DOHH2 (cell line): ENCODE data around the gene FNDC5.

Source experiments
- H3F3A ChIP-seq: fragments of 200-600 bp; sonication (generic), shearing (Covaris generic); 2 replicates; pipeline ENCODE4 v1.6.0; 2016; ENCODE audit warnings: antibody characterized with exemption, mild to moderate bottlenecking; ENCODE audit not compliant: control insufficient read depth, insufficient read depth
- H3K27ac ChIP-seq: fragments of 200-600 bp; sonication (generic); 2 replicates; pipeline ENCODE4 v1.5.1; 2014; ENCODE audit warnings: low read depth, mild to moderate bottlenecking, low read length, moderate library complexity
- H3K27me3 ChIP-seq: fragments of 200-600 bp; sonication (generic); 2 replicates; pipeline ENCODE4 v1.6.1; 2014; ENCODE audit warnings: mild to moderate bottlenecking, low read length, mixed read lengths; ENCODE audit not compliant: control insufficient read depth
- H3K36me3 ChIP-seq: fragments of 200-600 bp; sonication (generic); 2 replicates; pipeline ENCODE4 v1.6.1; 2014; ENCODE audit warnings: mild to moderate bottlenecking, low read length, moderate library complexity, mixed read lengths; ENCODE audit not compliant: control insufficient read depth
- H3K4me1 ChIP-seq: fragments of 200-600 bp; sonication (generic); 2 replicates; pipeline ENCODE4 v1.6.1; 2014; ENCODE audit warnings: mild to moderate bottlenecking, low read length, mixed read lengths; ENCODE audit not compliant: control insufficient read depth
- H3K4me2 ChIP-seq: fragments of 200-600 bp; sonication (generic); 2 replicates; pipeline ENCODE4 v1.6.0; 2014; ENCODE audit warnings: mild to moderate bottlenecking, low read length, moderate library complexity
- H3K4me3 ChIP-seq: fragments of 200-600 bp; sonication (generic); 2 replicates; pipeline ENCODE4 v1.5.1; 2014; ENCODE audit warnings: mild to moderate bottlenecking, low read length, mixed read lengths
- H3K79me2 ChIP-seq: fragments of 200-600 bp; sonication (generic); 2 replicates; pipeline ENCODE4 v1.6.1; 2014; ENCODE audit warnings: mild to moderate bottlenecking, low read length, mixed read lengths; ENCODE audit not compliant: control insufficient read depth
- H3K9me2 ChIP-seq: fragments of 200-600 bp; sonication (generic); replicated peaks from 2 replicates; pipeline ENCODE4 v1.6.1; 2014; ENCODE audit warnings: mild to moderate bottlenecking, low read length, mixed read lengths; ENCODE audit not compliant: control insufficient read depth
- H3K9me3 ChIP-seq: fragments of 200-600 bp; sonication (generic); 2 replicates; pipeline ENCODE4 v1.6.1; 2014; ENCODE audit warnings: antibody characterized with exemption, low read length, mixed read lengths; ENCODE audit not compliant: control insufficient read depth, insufficient read depth
- H4K20me1 ChIP-seq: fragments of 200-600 bp; sonication (generic); 2 replicates; pipeline ENCODE4 v1.6.0; 2014; ENCODE audit warnings: low read depth, mild to moderate bottlenecking, antibody characterized with exemption, low read length, moderate library complexity; ENCODE audit not compliant: control insufficient read depth, insufficient read depth
- CTCF ChIP-seq: fragments of 200-600 bp; sonication (generic); IDR thresholded peaks from one replicate; pipeline ENCODE4 v1.5.1; 2014; ENCODE audit warnings: antibody characterized with exemption, mild to moderate bottlenecking, low read depth, low read length; ENCODE audit not compliant: poor library complexity, severe bottlenecking
- EZH2phosphoT487 ChIP-seq: fragments of 200-600 bp; sonication (generic); IDR thresholded peaks from 2 replicates; pipeline ENCODE4 v1.6.1; 2017; ENCODE audit warnings: borderline replicate concordance, mild to moderate bottlenecking, antibody characterized with exemption, low read length, moderate library complexity, mixed read lengths

Gene FNDC5

DNA sequence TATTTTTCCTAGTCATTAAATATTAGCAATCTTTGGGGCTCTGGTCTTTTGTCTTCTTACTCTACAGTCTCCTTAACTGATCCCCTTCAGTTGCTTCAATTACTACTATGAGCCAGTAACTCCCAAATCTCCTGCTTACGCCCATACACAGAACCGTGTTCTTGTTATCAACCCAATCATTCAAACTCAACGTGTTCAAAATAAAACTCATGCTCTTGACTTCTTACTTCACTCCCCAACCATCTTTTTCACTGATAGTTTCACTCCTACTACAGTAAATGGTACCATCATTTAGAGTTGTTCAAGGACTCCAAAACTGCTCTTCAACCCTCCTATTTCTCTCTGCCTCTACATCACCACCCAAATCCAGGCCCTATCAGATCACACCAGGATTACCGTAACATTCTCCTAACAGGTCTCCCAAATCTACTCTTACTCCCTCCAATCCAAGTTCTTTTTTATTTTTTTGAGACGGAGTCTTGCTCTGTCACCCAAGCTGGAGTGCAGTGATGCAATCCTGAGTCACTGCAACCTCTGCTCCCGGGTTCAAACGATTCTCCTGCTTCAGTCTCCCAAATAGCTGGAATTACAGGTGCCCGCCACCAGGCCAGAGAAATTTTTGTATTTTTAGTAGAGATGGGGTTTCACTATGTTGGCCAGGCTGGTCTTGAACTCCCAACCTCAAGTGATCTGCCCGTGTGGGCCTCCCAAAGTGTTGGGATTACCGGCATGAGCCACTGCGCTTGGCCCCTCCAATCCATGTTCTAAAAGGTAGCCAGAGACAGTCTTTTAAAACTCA is 56.6 kb downstream of the FNDC5 start:
- Histone ChIP-seq H3F3A (peaks cover 11% of the 10 kb centered on the region), H3K36me3 (peaks cover 90% of the 10 kb centered on the region), H3K4me2 (peak overlapping the region; percentile 64; the same call in 1 of the 2 replicates), H3K9me2 (no peaks in the 10 kb centered on the region), H3K27me3 (no peaks in the 10 kb centered on the region), H3K27ac (no peak overlapping the region), H3K4me1 (peaks cover 28% of the 10 kb centered on the region), H3K9me3 (no peaks in the 10 kb centered on the region), H3K4me3 (peak overlapping the region; percentile 94), H4K20me1 (peaks cover 11% of the 10 kb centered on the region; the same call in 1 of the 2 replicates), H3K79me2 (peaks cover 96% of the 10 kb centered on the region)
- TF ChIP-seq CTCF (no peak), EZH2phosphoT487 (no peak)
